ENCODE measurements around the gene C1orf105.

Gene C1orf105

DNA sequence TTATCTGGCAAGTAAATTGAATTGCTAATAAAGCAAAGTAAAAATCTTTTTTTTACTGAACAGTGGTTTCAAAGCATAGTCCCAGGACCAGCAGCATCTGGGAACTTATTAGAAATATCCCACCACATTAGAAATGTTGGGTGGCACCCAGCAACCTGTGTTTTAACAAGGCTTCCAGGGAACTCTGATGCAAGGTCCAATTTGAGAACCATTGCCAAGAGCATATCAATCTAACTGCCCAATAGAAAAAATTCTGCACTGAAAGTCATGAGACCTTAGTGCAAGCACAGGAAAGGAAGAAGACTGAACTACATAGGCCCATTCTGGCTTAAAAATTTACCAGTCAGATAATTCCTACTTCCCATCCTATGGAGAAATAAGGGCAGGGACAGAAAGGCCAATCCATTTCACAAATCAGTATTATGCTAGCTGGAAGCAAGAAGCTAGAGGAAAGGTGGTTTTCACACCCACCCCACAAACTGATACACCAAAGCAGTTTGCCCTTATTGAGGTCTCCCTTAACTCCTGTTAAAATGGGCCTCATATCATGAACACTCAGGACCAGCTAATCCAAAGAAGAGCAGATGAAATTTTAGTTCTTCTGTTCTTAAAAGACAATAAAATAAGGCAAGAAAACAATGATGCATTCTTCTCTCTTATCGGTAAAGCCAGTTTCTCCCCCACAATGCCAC, 17.5 kb upstream of the C1orf105 start:
- no peaks in the 10 kb centered on the region for H3K4me1 ChIP-seq (ENCODE audit: control insufficient read depth, insufficient read depth, low read length)

DNA sequence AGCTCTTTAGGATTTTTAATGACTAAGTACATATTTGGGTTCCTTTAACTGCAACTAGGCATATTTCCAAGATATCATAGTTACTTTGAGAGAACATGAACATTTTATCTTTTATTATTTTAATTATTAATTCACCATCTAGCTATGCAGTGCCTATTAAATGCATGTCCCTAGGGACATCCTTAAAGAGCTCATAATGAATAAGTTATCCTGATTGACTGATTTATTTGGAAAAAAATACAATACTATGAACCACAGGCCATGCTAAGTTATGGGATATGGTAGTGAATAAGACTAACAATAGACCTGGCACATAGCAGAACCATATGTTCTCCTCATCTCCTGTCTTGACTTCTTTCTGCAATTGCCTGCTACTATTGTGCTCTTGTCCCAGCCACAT, 16.4 kb upstream of the C1orf105 start:
- POLR2A ChIA-PET: no interaction called here
- no peaks in the 10 kb centered on the region for H3K36me3 ChIP-seq (ENCODE audit: control insufficient read depth in 2 of 2, insufficient read depth in 1 of 2, low read length in 2 of 2)
- CTCF ChIA-PET: interaction anchor here (0.5 to 2.6 kb wide), 4 partner anchors 12 to 602 kb away, joined by 3 to 6 read pairs (median 3); no protein-coding TSS in a partner anchor

More for the DNA sequence above, 17.5 kb upstream of the C1orf105 start:
- POLR2A ChIA-PET: no interaction called here
- no peak overlapping the region for H3K27ac ChIP-seq (ENCODE audit: extremely low read depth, low read depth, low read length)
- H3K9me3 ChIP-seq (ENCODE audit: control insufficient read depth, insufficient read depth, low read depth, low read length): no peaks in the 10 kb centered on the region
- H3K4me3 ChIP-seq (ENCODE audit: low read depth, low read length): no peak overlapping the region
- CTCF ChIA-PET: interaction anchor here (0.6 to 2.7 kb wide), 5 partner anchors 8 to 400 kb away, joined by 3 to 13 read pairs (median 4); no protein-coding TSS in a partner anchor
- no peaks in the 10 kb centered on the region for H3K36me3 ChIP-seq (ENCODE audit: control insufficient read depth in 2 of 2, insufficient read depth in 1 of 2, low read length in 2 of 2)
- TF ChIP-seq ZNF274 (IDR thresholded peaks at IDR 0.05; ENCODE audit: low read length) (no peak), ZNF274 (tag by site-specific recombination; IDR thresholded peaks at IDR 0.05; ENCODE audit: borderline replicate concordance) (no peak), ZNF596 (tag by site-specific recombination; IDR thresholded peaks at IDR 0.05) (no peak), OVOL3 (tag by site-specific recombination; IDR thresholded peaks at IDR 0.05) (no peak), ZNF830 (tag by site-specific recombination; IDR thresholded peaks at IDR 0.05; ENCODE audit: low read depth) (no peak), ZNF48 (tag by site-specific recombination; IDR thresholded peaks at IDR 0.05) (no peak), ZNF184 (tag by site-specific recombination; IDR thresholded peaks at IDR 0.05) (no peak)

More for the DNA sequence above, 16.4 kb upstream of the C1orf105 start:
- no peak for TF ChIP-seq MEIS1 (CRISPR knock-in tag; IDR thresholded peaks at IDR 0.05; ENCODE audit: borderline replicate concordance)
- TF ChIP-seq, protein P1, sequence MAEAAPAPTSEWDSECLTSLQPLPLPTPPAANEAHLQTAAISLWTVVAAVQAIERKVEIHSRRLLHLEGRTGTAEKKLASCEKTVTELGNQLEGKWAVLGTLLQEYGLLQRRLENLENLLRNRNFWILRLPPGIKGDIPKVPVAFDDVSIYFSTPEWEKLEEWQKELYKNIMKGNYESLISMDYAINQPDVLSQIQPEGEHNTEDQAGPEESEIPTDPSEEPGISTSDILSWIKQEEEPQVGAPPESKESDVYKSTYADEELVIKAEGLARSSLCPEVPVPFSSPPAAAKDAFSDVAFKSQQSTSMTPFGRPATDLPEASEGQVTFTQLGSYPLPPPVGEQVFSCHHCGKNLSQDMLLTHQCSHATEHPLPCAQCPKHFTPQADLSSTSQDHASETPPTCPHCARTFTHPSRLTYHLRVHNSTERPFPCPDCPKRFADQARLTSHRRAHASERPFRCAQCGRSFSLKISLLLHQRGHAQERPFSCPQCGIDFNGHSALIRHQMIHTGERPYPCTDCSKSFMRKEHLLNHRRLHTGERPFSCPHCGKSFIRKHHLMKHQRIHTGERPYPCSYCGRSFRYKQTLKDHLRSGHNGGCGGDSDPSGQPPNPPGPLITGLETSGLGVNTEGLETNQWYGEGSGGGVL (tag by site-specific recombination; IDR thresholded peaks at IDR 0.05): no peak
- TF ChIP-seq GLI4 (tag by site-specific recombination; IDR thresholded peaks at IDR 0.05): no peak
- TF ChIP-seq ZNF138 (tag by site-specific recombination; IDR thresholded peaks at IDR 0.05; ENCODE audit: borderline replicate concordance): no peak
- TF ChIP-seq ZBTB21 (tag by site-specific recombination; IDR thresholded peaks at IDR 0.05): no peak
- TF ChIP-seq, protein P2, sequence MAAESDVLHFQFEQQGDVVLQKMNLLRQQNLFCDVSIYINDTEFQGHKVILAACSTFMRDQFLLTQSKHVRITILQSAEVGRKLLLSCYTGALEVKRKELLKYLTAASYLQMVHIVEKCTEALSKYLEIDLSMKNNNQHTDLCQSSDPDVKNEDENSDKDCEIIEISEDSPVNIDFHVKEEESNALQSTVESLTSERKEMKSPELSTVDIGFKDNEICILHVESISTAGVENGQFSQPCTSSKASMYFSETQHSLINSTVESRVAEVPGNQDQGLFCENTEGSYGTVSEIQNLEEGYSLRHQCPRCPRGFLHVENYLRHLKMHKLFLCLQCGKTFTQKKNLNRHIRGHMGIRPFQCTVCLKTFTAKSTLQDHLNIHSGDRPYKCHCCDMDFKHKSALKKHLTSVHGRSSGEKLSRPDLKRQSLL (tag by site-specific recombination; IDR thresholded peaks at IDR 0.05): no peak
- TF ChIP-seq, protein P3, sequence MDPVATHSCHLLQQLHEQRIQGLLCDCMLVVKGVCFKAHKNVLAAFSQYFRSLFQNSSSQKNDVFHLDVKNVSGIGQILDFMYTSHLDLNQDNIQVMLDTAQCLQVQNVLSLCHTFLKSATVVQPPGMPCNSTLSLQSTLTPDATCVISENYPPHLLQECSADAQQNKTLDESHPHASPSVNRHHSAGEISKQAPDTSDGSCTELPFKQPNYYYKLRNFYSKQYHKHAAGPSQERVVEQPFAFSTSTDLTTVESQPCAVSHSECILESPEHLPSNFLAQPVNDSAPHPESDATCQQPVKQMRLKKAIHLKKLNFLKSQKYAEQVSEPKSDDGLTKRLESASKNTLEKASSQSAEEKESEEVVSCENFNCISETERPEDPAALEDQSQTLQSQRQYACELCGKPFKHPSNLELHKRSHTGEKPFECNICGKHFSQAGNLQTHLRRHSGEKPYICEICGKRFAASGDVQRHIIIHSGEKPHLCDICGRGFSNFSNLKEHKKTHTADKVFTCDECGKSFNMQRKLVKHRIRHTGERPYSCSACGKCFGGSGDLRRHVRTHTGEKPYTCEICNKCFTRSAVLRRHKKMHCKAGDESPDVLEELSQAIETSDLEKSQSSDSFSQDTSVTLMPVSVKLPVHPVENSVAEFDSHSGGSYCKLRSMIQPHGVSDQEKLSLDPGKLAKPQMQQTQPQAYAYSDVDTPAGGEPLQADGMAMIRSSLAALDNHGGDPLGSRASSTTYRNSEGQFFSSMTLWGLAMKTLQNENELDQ (tag by site-specific recombination; IDR thresholded peaks at IDR 0.05; ENCODE audit: low read depth): no peak
- no peak for TF ChIP-seq ZNF394 (tag by site-specific recombination; IDR thresholded peaks at IDR 0.05; ENCODE audit: borderline replicate concordance)
- TF ChIP-seq, protein P4, sequence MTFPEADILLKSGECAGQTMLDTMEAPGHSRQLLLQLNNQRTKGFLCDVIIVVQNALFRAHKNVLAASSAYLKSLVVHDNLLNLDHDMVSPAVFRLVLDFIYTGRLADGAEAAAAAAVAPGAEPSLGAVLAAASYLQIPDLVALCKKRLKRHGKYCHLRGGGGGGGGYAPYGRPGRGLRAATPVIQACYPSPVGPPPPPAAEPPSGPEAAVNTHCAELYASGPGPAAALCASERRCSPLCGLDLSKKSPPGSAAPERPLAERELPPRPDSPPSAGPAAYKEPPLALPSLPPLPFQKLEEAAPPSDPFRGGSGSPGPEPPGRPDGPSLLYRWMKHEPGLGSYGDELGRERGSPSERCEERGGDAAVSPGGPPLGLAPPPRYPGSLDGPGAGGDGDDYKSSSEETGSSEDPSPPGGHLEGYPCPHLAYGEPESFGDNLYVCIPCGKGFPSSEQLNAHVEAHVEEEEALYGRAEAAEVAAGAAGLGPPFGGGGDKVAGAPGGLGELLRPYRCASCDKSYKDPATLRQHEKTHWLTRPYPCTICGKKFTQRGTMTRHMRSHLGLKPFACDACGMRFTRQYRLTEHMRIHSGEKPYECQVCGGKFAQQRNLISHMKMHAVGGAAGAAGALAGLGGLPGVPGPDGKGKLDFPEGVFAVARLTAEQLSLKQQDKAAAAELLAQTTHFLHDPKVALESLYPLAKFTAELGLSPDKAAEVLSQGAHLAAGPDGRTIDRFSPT (tag by site-specific recombination; IDR thresholded peaks at IDR 0.05): no peak
- no peak for TF ChIP-seq ZNF37A (tag by site-specific recombination; IDR thresholded peaks at IDR 0.05)
- TF ChIP-seq ZNF391 (tag by site-specific recombination; IDR thresholded peaks at IDR 0.05; ENCODE audit: borderline replicate concordance, low read depth): no peak
- no peak for TF ChIP-seq SP7 (tag by site-specific recombination; IDR thresholded peaks at IDR 0.05)
- Histone ChIP-seq H3K27ac (ENCODE audit: extremely low read depth, low read depth, low read length) (no peak overlapping the region), H3K9me3 (ENCODE audit: control insufficient read depth, insufficient read depth, low read depth, low read length) (no peaks in the 10 kb centered on the region), H3K4me3 (ENCODE audit: low read depth, low read length) (no peak overlapping the region), H3K4me1 (ENCODE audit: control insufficient read depth, insufficient read depth, low read length) (no peaks in the 10 kb centered on the region)

Measured in HEK293 (cell line).